B cell (primary cell): Measurements from ENCODE around the gene TOB2.
"Not testable (repeated sequence)": the region's sequence is repeated elsewhere in the genome, so short reads cannot be mapped to it uniquely, and the experiment has no call there.

Experiments used
- CTCF ChIP-seq: fragments of 200-600 bp; IDR thresholded peaks from one replicate; pipeline ENCODE4 v1.8.0; 2022; ENCODE audit warnings: antibody characterized with exemption, mild to moderate bottlenecking
- EZH2 ChIP-seq: IDR thresholded peaks from 2 replicates; pipeline ENCODE4 v1.6.1; 2012; ENCODE audit warnings: borderline replicate concordance, low read depth, mild to moderate bottlenecking, moderate library complexity, low read length; ENCODE audit not compliant: insufficient read depth, poor library complexity, severe bottlenecking

GRCh38 chr22:41433480-41433879 is 13.1 kb downstream of the TOB2 start:
- TF ChIP-seq CTCF, EZH2: not testable (repeated sequence)
